Central memory CD8-positive, alpha-beta T cell (primary cell): ENCODE data around the gene PTPRG.

Source experiments
- ATAC-seq: fragments of 150-1000 bp; cut with Tn5 transposase; replicated peaks from 2 replicates; pipeline ENCODE4 v1.10.0; 2022; ENCODE audit warnings: mild to moderate bottlenecking, moderate FRiP score, moderate number of reproducible peaks; ENCODE audit not compliant: poor library complexity, severe bottlenecking; ENCODE audit errors: extremely low read depth
- DNase-seq, 2 donors: peaks; one replicate each; pipeline ENCODE4 v3.0.0; 2021; ENCODE audit warnings: low spot score in 2 of 2
- H3K27ac Mint-ChIP-seq: one replicate; pipeline ENCODE4 v1.8.0; 2022; ENCODE audit warnings: low read depth, mild to moderate bottlenecking, moderate library complexity, mixed read lengths
- H3K27me3 Mint-ChIP-seq: one replicate; pipeline ENCODE4 v1.8.0; 2022; ENCODE audit warnings: mixed read lengths
- H3K36me3 Mint-ChIP-seq: one replicate; pipeline ENCODE4 v1.8.0; 2022; ENCODE audit warnings: mild to moderate bottlenecking, moderate library complexity, mixed read lengths; ENCODE audit not compliant: insufficient read depth
- H3K4me1 Mint-ChIP-seq: one replicate; pipeline ENCODE4 v1.8.0; 2022; ENCODE audit warnings: mixed read lengths
- H3K4me3 Mint-ChIP-seq: one replicate; pipeline ENCODE4 v1.8.0; 2022; ENCODE audit warnings: mild to moderate bottlenecking, moderate library complexity, mixed read lengths
- H3K9me3 Mint-ChIP-seq: one replicate; pipeline ENCODE4 v1.8.0; 2022; ENCODE audit warnings: mixed read lengths

PTPRG gene

GRCh38 chr3:62010989-62011388 lies 449.6 kb downstream of the PTPRG start:
- no peaks in the 10 kb centered on the region for H3K27me3 Mint-ChIP-seq
- no peak overlapping the region for H3K27ac Mint-ChIP-seq
- H3K9me3 Mint-ChIP-seq = peaks cover 6% of the 10 kb centered on the region
- H3K4me1 Mint-ChIP-seq = no peaks in the 10 kb centered on the region
- DNase-seq (no peak), ATAC-seq (no peak)
- H3K36me3 Mint-ChIP-seq = no peaks in the 10 kb centered on the region
- no peak overlapping the region for H3K4me3 Mint-ChIP-seq

- Mint-ChIP-seq H3K36me3 (no peaks in the 10 kb centered on the region), H3K9me3 (peaks cover 9% of the 10 kb centered on the region), H3K27me3 (no peaks in the 10 kb centered on the region), H3K27ac (no peak overlapping the region), H3K4me1 (no peaks in the 10 kb centered on the region), H3K4me3 (no peak overlapping the region)
- no peak for DNase-seq
- ATAC-seq = no peak
Observed at GRCh38 chr3:62011666-62012065, 450.3 kb downstream of the PTPRG start.

DNA sequence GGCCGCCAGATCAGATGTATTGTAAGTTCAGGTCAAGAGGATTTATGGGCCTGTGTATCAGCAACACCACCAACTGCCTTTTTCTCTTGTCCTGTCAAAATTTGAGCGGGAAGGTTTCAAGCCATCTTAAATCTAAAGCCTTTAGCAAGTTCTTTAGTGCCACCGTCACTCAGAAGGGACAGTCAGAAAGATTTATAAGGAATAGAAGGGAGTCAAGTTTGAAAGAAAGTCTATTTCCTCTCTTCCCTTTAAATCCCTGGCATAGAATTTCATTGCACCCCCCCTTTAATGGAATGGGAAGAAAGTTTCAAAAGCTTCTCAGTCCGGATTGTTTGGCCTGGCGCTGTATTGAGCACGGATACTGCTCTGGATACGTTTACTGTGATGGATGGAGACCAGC lies 452.6 kb downstream of the PTPRG start:
- Mint-ChIP-seq H3K27ac (no peak overlapping the region), H3K4me3 (no peak overlapping the region), H3K36me3 (no peaks in the 10 kb centered on the region), H3K9me3 (peaks cover 18% of the 10 kb centered on the region), H3K27me3 (no peaks in the 10 kb centered on the region), H3K4me1 (no peaks in the 10 kb centered on the region)
- DNase-seq (no peak), ATAC-seq (no peak)

DNA sequence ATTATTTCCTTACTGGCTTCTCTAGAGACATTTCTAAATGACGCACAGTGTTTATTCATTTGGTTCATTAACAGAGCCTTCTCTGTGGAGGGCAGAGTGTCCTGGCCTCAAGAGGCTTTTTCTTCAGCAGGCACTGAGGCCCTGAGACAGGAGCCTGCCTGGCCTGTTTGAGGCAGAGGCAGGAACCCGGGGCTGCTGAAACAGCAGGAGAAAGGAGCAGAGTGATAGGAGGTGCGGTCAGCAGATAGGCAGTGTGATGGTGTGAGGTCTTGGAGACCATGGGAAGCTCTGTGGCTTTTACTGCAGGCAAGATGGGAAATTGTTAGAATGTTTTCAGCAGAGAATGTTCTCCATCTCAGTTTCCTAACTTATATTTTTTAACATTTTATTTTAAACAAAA lies 453.7 kb downstream of the PTPRG start:
- ATAC-seq (no peak), DNase-seq (no peak)
- Mint-ChIP-seq H3K9me3 (peaks cover 12% of the 10 kb centered on the region), H3K27ac (no peak overlapping the region), H3K4me1 (no peaks in the 10 kb centered on the region), H3K4me3 (no peak overlapping the region), H3K27me3 (no peaks in the 10 kb centered on the region), H3K36me3 (no peaks in the 10 kb centered on the region)

GRCh38 chr3:62019906-62020305 lies 458.5 kb downstream of the PTPRG start:
- Mint-ChIP-seq H3K36me3 (no peaks in the 10 kb centered on the region), H3K27me3 (no peaks in the 10 kb centered on the region), H3K9me3 (peaks cover 12% of the 10 kb centered on the region), H3K4me1 (no peaks in the 10 kb centered on the region), H3K4me3 (no peak overlapping the region), H3K27ac (no peak overlapping the region)
- no peak for DNase-seq
- ATAC-seq = no peak

DNA sequence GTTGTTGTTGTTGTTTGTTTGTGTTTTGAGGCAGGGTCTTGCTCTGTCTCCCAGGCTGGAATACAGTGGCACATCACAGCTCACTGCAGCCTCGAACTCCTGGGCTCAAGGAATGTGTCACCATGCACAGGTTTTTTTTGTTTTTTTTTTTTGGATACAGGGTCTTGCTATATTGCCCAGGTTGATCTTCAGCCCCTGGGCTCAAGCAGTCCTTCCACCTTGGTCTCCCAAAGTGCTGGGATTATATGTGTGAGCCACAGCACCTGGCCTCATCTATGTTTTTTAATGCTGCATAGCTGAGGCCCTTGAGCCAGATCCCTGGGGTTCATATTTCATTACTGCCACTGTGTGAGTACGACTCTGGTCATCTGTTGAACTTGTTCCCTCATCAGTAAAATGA lies 459.3 kb downstream of the PTPRG start:
- DNase-seq (no peak), ATAC-seq (no peak)
- peaks cover 12% of the 10 kb centered on the region for H3K9me3 Mint-ChIP-seq
- H3K4me1 Mint-ChIP-seq = no peaks in the 10 kb centered on the region
- H3K36me3 Mint-ChIP-seq = no peaks in the 10 kb centered on the region
- no peak overlapping the region for H3K4me3 Mint-ChIP-seq
- no peaks in the 10 kb centered on the region for H3K27me3 Mint-ChIP-seq
- H3K27ac Mint-ChIP-seq = no peak overlapping the region

GRCh38 chr3:62022312-62022711 lies 460.9 kb downstream of the PTPRG start:
- Mint-ChIP-seq H3K27ac (no peak overlapping the region), H3K4me1 (no peaks in the 10 kb centered on the region), H3K9me3 (peaks cover 6% of the 10 kb centered on the region), H3K36me3 (no peaks in the 10 kb centered on the region), H3K27me3 (no peaks in the 10 kb centered on the region), H3K4me3 (no peak overlapping the region)
- ATAC-seq (no peak), DNase-seq (no peak)

GRCh38 chr3:62024882-62025281 lies 463.5 kb downstream of the PTPRG start:
- Mint-ChIP-seq H3K27me3 (no peaks in the 10 kb centered on the region), H3K9me3 (peaks cover under 1% of the 10 kb centered on the region), H3K4me1 (no peaks in the 10 kb centered on the region), H3K27ac (no peak overlapping the region), H3K36me3 (no peaks in the 10 kb centered on the region), H3K4me3 (no peak overlapping the region)
- DNase-seq (no peak), ATAC-seq (no peak)

GRCh38 chr3:62025913-62026312 lies 464.5 kb downstream of the PTPRG start:
- H3K27me3 Mint-ChIP-seq = no peaks in the 10 kb centered on the region
- H3K4me3 Mint-ChIP-seq = no peak overlapping the region
- no peaks in the 10 kb centered on the region for H3K4me1 Mint-ChIP-seq
- peaks cover 8% of the 10 kb centered on the region for H3K9me3 Mint-ChIP-seq
- H3K27ac Mint-ChIP-seq = no peak overlapping the region
- ATAC-seq (no peak), DNase-seq (no peak)
- no peaks in the 10 kb centered on the region for H3K36me3 Mint-ChIP-seq

- Mint-ChIP-seq H3K9me3 (peaks cover 17% of the 10 kb centered on the region), H3K36me3 (no peaks in the 10 kb centered on the region), H3K27me3 (no peaks in the 10 kb centered on the region), H3K4me1 (no peaks in the 10 kb centered on the region), H3K4me3 (no peak overlapping the region), H3K27ac (no peak overlapping the region)
- ATAC-seq = no peak
- DNase-seq = no peak
Observed at GRCh38 chr3:62027241-62027640, 465.9 kb downstream of the PTPRG start.

GRCh38 chr3:62027796-62028195 lies 466.4 kb downstream of the PTPRG start:
- Mint-ChIP-seq H3K4me1 (no peaks in the 10 kb centered on the region), H3K9me3 (peaks cover 17% of the 10 kb centered on the region), H3K27me3 (no peaks in the 10 kb centered on the region), H3K36me3 (no peaks in the 10 kb centered on the region), H3K27ac (no peak overlapping the region), H3K4me3 (no peak overlapping the region)
- DNase-seq (no peak), ATAC-seq (no peak)

- no peak for ATAC-seq
- DNase-seq = no peak
Observed at GRCh38 chr3:62028236-62028635, 466.9 kb downstream of the PTPRG start.

GRCh38 chr3:62032738-62033137 lies 471.4 kb downstream of the PTPRG start:
- Mint-ChIP-seq H3K27me3 (no peaks in the 10 kb centered on the region), H3K9me3 (peaks cover 17% of the 10 kb centered on the region), H3K4me1 (no peaks in the 10 kb centered on the region), H3K4me3 (no peak overlapping the region), H3K36me3 (no peaks in the 10 kb centered on the region), H3K27ac (no peak overlapping the region)
- ATAC-seq (no peak), DNase-seq (no peak)

More at GRCh38 chr3:62028236-62028635, 466.9 kb downstream of the PTPRG start:
- no peaks in the 10 kb centered on the region for H3K36me3 Mint-ChIP-seq
- H3K4me1 Mint-ChIP-seq = no peaks in the 10 kb centered on the region
- no peaks in the 10 kb centered on the region for H3K27me3 Mint-ChIP-seq
- no peak overlapping the region for H3K4me3 Mint-ChIP-seq
- peaks cover 17% of the 10 kb centered on the region for H3K9me3 Mint-ChIP-seq
- H3K27ac Mint-ChIP-seq = no peak overlapping the region
